Measurements from ENCODE around the gene WDR72.

Gene WDR72

GRCh38 chr15:53627279-53627678 lies 132.2 kb downstream of the WDR72 start:
- TF ChIP-seq EZH2phosphoT487 (IDR thresholded peaks at IDR 0.05; ENCODE audit: borderline replicate concordance) (no peak), CTCF (conservative IDR thresholded peaks at IDR 0.05; ENCODE audit: low read length) (no peak)
- H3K4me3 ChIP-seq (ENCODE audit: low read length, poor library complexity, severe bottlenecking): no peak overlapping the region
- no peak overlapping the region for H3K9ac ChIP-seq (ENCODE audit: low read depth, low read length, poor library complexity, severe bottlenecking)
- H4K20me1 ChIP-seq (ENCODE audit: insufficient read depth, low read length, poor library complexity, severe bottlenecking): no peaks in the 10 kb centered on the region
- H3K27me3 ChIP-seq (ENCODE audit: insufficient read depth, low read length, poor library complexity, severe bottlenecking): no peaks in the 10 kb centered on the region
- no peaks in the 10 kb centered on the region for H3K36me3 ChIP-seq (ENCODE audit: insufficient read depth, low read length)
- H3K9me2 ChIP-seq (replicated peaks; ENCODE audit: low read depth, low read length): peaks cover 3% of the 10 kb centered on the region; the same call in 1 of the 2 replicates
- H2AFZ ChIP-seq (ENCODE audit: low read length): no peak overlapping the region
- peaks cover 4% of the 10 kb centered on the region; the same call in 1 of the 2 replicates for H3K9me3 ChIP-seq (ENCODE audit: insufficient read depth, low read depth, low read length)
- H3K4me1 ChIP-seq (ENCODE audit: insufficient read depth, low read length, poor library complexity, severe bottlenecking): no peaks in the 10 kb centered on the region
- H3K79me2 ChIP-seq (ENCODE audit: insufficient read depth, low read length): no peaks in the 10 kb centered on the region
- H3K4me2 ChIP-seq (ENCODE audit: low read depth, low read length, poor library complexity, severe bottlenecking): no peak overlapping the region
- no peaks in the 10 kb centered on the region for H3F3A ChIP-seq (ENCODE audit: low read depth)

- no peaks in the 10 kb centered on the region for H4K20me1 ChIP-seq (ENCODE audit: insufficient read depth, low read length, poor library complexity, severe bottlenecking)
- peaks cover 3% of the 10 kb centered on the region; the same call in 1 of the 2 replicates for H3K9me2 ChIP-seq (replicated peaks; ENCODE audit: low read depth, low read length)
- H3F3A ChIP-seq (ENCODE audit: low read depth): no peaks in the 10 kb centered on the region
- H3K9ac ChIP-seq (ENCODE audit: low read depth, low read length, poor library complexity, severe bottlenecking): no peak overlapping the region
- H3K4me1 ChIP-seq (ENCODE audit: insufficient read depth, low read length, poor library complexity, severe bottlenecking): no peaks in the 10 kb centered on the region
- H3K4me3 ChIP-seq (ENCODE audit: low read length, poor library complexity, severe bottlenecking): no peak overlapping the region
- H3K36me3 ChIP-seq (ENCODE audit: insufficient read depth, low read length): no peaks in the 10 kb centered on the region
- no peak overlapping the region for H3K4me2 ChIP-seq (ENCODE audit: low read depth, low read length, poor library complexity, severe bottlenecking)
- H3K27me3 ChIP-seq (ENCODE audit: insufficient read depth, low read length, poor library complexity, severe bottlenecking): no peaks in the 10 kb centered on the region
- TF ChIP-seq EZH2phosphoT487 (IDR thresholded peaks at IDR 0.05; ENCODE audit: borderline replicate concordance) (no peak), CTCF (conservative IDR thresholded peaks at IDR 0.05; ENCODE audit: low read length) (no peak)
- H2AFZ ChIP-seq (ENCODE audit: low read length): no peak overlapping the region
- no peaks in the 10 kb centered on the region for H3K79me2 ChIP-seq (ENCODE audit: insufficient read depth, low read length)
- H3K9me3 ChIP-seq (ENCODE audit: insufficient read depth, low read depth, low read length): no peaks in the 10 kb centered on the region
These were observed 133.3 kb downstream of the WDR72 start for GRCh38 chr15:53625962-53626845.

- H3K4me2 ChIP-seq (ENCODE audit: low read depth, low read length, poor library complexity, severe bottlenecking): no peak overlapping the region
These were observed 134.2 kb downstream of the WDR72 start for GRCh38 chr15:53625260-53625659.

More at GRCh38 chr15:53625260-53625659, 134.2 kb downstream of the WDR72 start:
- Histone ChIP-seq H2AFZ (ENCODE audit: low read length) (no peak overlapping the region), H3K27me3 (ENCODE audit: insufficient read depth, low read length, poor library complexity, severe bottlenecking) (no peaks in the 10 kb centered on the region), H3K79me2 (ENCODE audit: insufficient read depth, low read length) (no peaks in the 10 kb centered on the region), H3K36me3 (ENCODE audit: insufficient read depth, low read length) (no peaks in the 10 kb centered on the region), H3F3A (ENCODE audit: low read depth) (no peaks in the 10 kb centered on the region), H3K9me3 (ENCODE audit: insufficient read depth, low read depth, low read length) (no peaks in the 10 kb centered on the region), H3K4me3 (ENCODE audit: low read length, poor library complexity, severe bottlenecking) (no peak overlapping the region), H3K9ac (ENCODE audit: low read depth, low read length, poor library complexity, severe bottlenecking) (no peak overlapping the region), H3K4me1 (ENCODE audit: insufficient read depth, low read length, poor library complexity, severe bottlenecking) (no peaks in the 10 kb centered on the region), H4K20me1 (ENCODE audit: insufficient read depth, low read length, poor library complexity, severe bottlenecking) (no peaks in the 10 kb centered on the region), H3K9me2 (replicated peaks; ENCODE audit: low read depth, low read length) (peaks cover 3% of the 10 kb centered on the region; the same call in 1 of the 2 replicates)
- TF ChIP-seq CTCF (conservative IDR thresholded peaks at IDR 0.05; ENCODE audit: low read length): no peak
